ENCODE results near the gene PET100.

PET100 gene

DNA sequence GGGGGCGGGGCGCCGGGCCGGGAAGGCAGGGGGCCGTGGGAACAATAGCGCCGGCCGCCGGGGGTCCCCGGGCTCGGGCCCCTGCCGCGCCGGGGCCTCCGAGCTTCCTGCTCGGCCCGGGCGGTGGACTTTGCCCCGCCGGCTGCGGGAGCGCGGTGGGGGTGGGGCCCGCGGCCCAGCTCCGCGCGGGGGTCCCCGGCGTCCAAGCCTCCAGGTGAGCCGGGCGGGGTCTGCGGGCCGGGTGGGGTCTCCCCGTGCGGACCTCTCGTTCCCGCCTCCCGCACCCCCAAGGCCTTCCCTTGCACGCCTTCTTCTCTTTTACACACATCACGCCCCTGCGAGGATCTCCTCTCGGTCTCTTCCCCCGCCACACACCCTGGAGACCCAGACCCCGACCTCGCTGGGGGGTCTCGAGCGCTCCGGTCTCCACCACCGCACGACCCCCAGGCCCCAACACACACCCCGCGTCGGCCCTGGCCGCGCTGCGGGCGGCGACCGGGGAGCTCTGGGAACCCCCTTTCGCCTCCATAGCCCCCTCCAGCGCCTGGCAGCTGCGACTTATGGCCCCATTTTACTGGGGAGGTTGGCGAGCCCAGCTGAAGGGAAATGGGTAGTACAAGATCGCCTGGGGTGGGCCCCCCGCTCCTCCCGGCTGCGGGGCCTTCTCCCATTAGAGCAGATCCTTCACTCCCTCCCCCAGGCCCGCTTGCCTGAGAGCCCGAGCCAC is 33.2 kb upstream of the PET100 start:
- peak overlapping the region; percentile 67 for H3K4me3 ChIP-seq (replicated peaks; ENCODE audit: low read depth, low read length)
- no peaks in the 10 kb centered on the region for H3K36me3 ChIP-seq (ENCODE audit: control insufficient read depth, insufficient read depth, low read length)
- peak; percentile 35 for TF ChIP-seq CTCF (IDR thresholded peaks at IDR 0.05; ENCODE audit: insufficient read depth, low read length, poor library complexity, severe bottlenecking)
- H3K27me3 ChIP-seq (replicated peaks; ENCODE audit: control insufficient read depth, insufficient read depth, low read length) = no peaks in the 10 kb centered on the region
- no peak for DNase-seq (ENCODE audit: extremely low read depth, insufficient read length)

DNA sequence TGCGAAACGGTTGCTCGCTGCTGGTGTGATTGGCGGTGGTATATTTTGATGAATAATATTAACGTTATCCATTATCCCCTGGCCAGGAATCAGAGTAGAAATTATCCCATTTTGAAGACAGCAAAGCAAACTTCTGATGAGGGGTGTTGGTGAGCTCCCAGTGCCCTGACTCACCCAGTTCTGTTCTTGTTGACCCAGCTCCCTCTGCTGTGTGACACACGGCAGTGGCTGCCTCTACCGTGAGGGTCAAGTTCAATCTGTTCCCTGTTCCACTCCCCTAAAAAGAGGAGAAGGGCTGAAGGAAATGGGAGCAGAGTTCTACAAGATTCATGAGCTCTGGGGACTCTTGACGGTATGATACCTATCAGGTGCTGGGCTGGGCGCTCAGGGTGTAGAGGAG is 31.9 kb upstream of the PET100 start:
- no peak for DNase-seq (ENCODE audit: extremely low read depth, insufficient read length)
- no peak for TF ChIP-seq CTCF (IDR thresholded peaks at IDR 0.05; ENCODE audit: insufficient read depth, low read length, poor library complexity, severe bottlenecking)
- no peaks in the 10 kb centered on the region for H3K27me3 ChIP-seq (replicated peaks; ENCODE audit: control insufficient read depth, insufficient read depth, low read length)
- no peak overlapping the region for H3K4me3 ChIP-seq (replicated peaks; ENCODE audit: low read depth, low read length)
- H3K36me3 ChIP-seq (ENCODE audit: control insufficient read depth, insufficient read depth, low read length) = no peaks in the 10 kb centered on the region

DNA sequence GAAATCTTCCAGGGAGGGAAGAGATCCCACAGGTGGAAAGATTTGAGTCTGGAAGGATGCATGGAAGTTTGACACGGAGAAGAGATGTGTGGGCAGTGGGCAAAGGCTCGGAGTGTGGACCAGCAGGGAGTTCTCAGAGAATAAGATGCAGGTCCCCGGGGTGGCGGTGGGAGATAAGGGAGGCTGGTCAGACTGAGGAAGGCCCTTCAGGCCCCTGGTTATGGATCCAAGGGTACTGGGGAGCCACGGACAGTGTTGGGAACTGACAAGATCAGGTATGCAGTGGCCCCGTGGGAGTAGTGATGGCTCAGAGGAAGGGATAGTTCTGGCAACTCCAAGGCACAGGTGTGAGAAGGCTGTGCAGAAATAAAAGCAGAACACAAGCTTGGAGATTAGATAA is 31.4 kb upstream of the PET100 start:
- Histone ChIP-seq H3K36me3 (ENCODE audit: control insufficient read depth, insufficient read depth, low read length) (no peaks in the 10 kb centered on the region), H3K27me3 (replicated peaks; ENCODE audit: control insufficient read depth, insufficient read depth, low read length) (no peaks in the 10 kb centered on the region), H3K4me3 (replicated peaks; ENCODE audit: low read depth, low read length) (no peak overlapping the region)
- TF ChIP-seq CTCF (IDR thresholded peaks at IDR 0.05; ENCODE audit: insufficient read depth, low read length, poor library complexity, severe bottlenecking) = no peak
- DNase-seq (ENCODE audit: extremely low read depth, insufficient read length) = no peak

DNA sequence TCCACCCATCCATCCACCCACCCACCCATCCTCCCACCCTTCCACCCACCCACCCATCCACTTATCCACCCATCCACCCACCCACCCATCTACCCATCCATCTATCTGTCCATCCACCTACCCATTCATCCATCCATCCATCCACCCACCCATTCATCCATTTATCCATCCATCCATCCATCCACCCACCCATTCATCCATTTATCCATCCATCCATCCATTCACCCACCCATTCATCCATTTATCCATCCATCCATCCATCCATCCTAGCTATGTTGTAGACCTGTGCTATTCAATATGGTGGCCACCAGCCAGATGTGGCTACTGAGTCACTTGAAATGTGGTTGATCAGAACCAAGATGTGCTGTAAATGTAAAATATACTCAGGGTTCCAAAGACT is 28.9 kb upstream of the PET100 start:
- Histone ChIP-seq H3K4me3 (replicated peaks; ENCODE audit: low read depth, low read length) (no peak overlapping the region), H3K27me3 (replicated peaks; ENCODE audit: control insufficient read depth, insufficient read depth, low read length) (no peaks in the 10 kb centered on the region), H3K36me3 (ENCODE audit: control insufficient read depth, insufficient read depth, low read length) (no peaks in the 10 kb centered on the region)
- DNase-seq (ENCODE audit: extremely low read depth, insufficient read length) = no peak
- no peak for TF ChIP-seq CTCF (IDR thresholded peaks at IDR 0.05; ENCODE audit: insufficient read depth, low read length, poor library complexity, severe bottlenecking)

DNA sequence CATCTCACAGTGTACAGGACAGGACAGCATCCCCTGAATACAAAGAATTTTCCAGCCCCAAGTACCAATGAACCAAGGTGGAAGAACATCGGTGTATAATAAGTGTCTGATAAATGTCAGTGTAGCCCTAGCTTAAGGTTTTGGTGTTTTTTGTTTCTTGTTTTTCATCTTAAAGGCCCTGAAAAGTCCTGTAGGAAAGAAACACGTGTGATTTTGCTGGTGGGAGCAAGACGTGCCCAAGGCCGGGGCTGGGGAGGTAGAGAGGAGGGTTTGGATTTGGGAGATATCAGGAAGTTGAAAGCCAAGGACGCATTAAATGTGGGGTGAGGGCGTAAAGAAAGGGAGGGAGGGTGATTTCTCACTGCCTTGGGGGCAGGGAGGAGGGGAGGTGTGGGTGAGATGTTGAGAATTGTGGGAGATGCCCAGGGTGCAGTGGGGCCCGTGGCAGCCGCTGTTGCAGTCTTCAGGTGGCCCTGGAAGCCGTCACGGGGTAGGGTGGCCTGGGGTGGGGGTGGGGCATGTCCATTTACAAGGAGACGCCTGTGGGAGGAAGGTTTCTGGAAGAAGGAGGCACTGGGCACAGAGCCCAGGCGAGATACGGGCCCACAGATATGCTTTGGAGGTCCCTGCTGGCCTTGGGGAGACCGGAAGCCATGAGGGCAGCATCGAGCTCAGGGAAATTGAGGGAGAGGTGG is 27.2 kb upstream of the PET100 start:
- no peak for DNase-seq (ENCODE audit: extremely low read depth, insufficient read length)
- Histone ChIP-seq H3K4me3 (replicated peaks; ENCODE audit: low read depth, low read length) (no peak overlapping the region), H3K27me3 (replicated peaks; ENCODE audit: control insufficient read depth, insufficient read depth, low read length) (no peaks in the 10 kb centered on the region), H3K36me3 (ENCODE audit: control insufficient read depth, insufficient read depth, low read length) (no peaks in the 10 kb centered on the region)
- no peak for TF ChIP-seq CTCF (IDR thresholded peaks at IDR 0.05; ENCODE audit: insufficient read depth, low read length, poor library complexity, severe bottlenecking)
